ENCODE measurements around the gene EZR. TPM values are rescaled to one million over a fixed set of nuclear protein-coding genes. Genes with fewer than 3 reads are reported as not detected.

EZR gene
- polyA plus RNA-seq, 4 donors: 172 to 755 (median 479) TPM

- no peak for FAIRE-seq
- no peaks in the 10 kb centered on the region for H3K27me3 ChIP-seq (ENCODE audit: control insufficient read depth in 3 of 3, insufficient read depth in 3 of 3, low read length in 3 of 3)
Observed at GRCh38 chr6:158758451-158758860, 60.7 kb downstream of the EZR start.

GRCh38 chr6:158757753-158758090 lies 61.4 kb downstream of the EZR start:
- no peak for FAIRE-seq

More at GRCh38 chr6:158758451-158758860, 60.7 kb downstream of the EZR start:
- DNase-seq: no peak
- Histone ChIP-seq H3K36me3 (ENCODE audit: control insufficient read depth in 3 of 3, insufficient read depth in 2 of 3, low read depth in 1 of 3, low read length in 3 of 3) (peaks cover 0 to 15% (median 2%) of the 10 kb centered on the region in 3 donors), H3K4me1 (ENCODE audit: control insufficient read depth in 3 of 3, insufficient read depth in 2 of 3, low read depth in 1 of 3, low read length in 2 of 3) (peaks cover 0 to 18% (median 0%) of the 10 kb centered on the region in 3 donors), H3K4me3 (ENCODE audit: low read depth in 1 of 3, low read length in 3 of 3) (no peak overlapping the region), H3K9me3 (ENCODE audit: control insufficient read depth in 2 of 2, insufficient read depth in 1 of 2, low read depth in 1 of 2, low read length in 1 of 2) (peaks cover 0 to 16% of the 10 kb centered on the region in 2 donors), H3K27ac (ENCODE audit: low read depth in 1 of 3, low read length in 2 of 3) (no peak overlapping the region)
- WGBS, 3 donors: 67 to 72% (median 69%) methylated on average over 9 of the region's 9 CpGs

GRCh38 chr6:158756977-158757752 lies 62.0 kb downstream of the EZR start:
- Histone ChIP-seq H3K9me3 (ENCODE audit: control insufficient read depth in 2 of 2, insufficient read depth in 1 of 2, low read depth in 1 of 2, low read length in 1 of 2) (peaks cover 0 to 9% of the 10 kb centered on the region in 2 donors), H3K27ac (ENCODE audit: low read depth in 1 of 3, low read length in 2 of 3) (no peak overlapping the region), H3K27me3 (ENCODE audit: control insufficient read depth in 3 of 3, insufficient read depth in 3 of 3, low read length in 3 of 3) (no peaks in the 10 kb centered on the region), H3K36me3 (ENCODE audit: control insufficient read depth in 3 of 3, insufficient read depth in 2 of 3, low read depth in 1 of 3, low read length in 3 of 3) (peaks cover 0 to 9% (median 2%) of the 10 kb centered on the region in 3 donors), H3K4me1 (ENCODE audit: control insufficient read depth in 3 of 3, insufficient read depth in 2 of 3, low read depth in 1 of 3, low read length in 2 of 3) (peaks cover 0 to 20% (median 0%) of the 10 kb centered on the region in 3 donors), H3K4me3 (ENCODE audit: low read depth in 1 of 3, low read length in 3 of 3) (no peak overlapping the region)
- DNase-seq (no peak), FAIRE-seq (no peak)
- 92% methylated on average over 24 to 25 of the region's 25 CpGs for WGBS, 3 donors

More at GRCh38 chr6:158757753-158758090, 61.4 kb downstream of the EZR start:
- Histone ChIP-seq H3K36me3 (ENCODE audit: control insufficient read depth in 3 of 3, insufficient read depth in 2 of 3, low read depth in 1 of 3, low read length in 3 of 3) (peaks cover 0 to 10% (median 2%) of the 10 kb centered on the region in 3 donors), H3K27me3 (ENCODE audit: control insufficient read depth in 3 of 3, insufficient read depth in 3 of 3, low read length in 3 of 3) (no peaks in the 10 kb centered on the region), H3K27ac (ENCODE audit: low read depth in 1 of 3, low read length in 2 of 3) (no peak overlapping the region), H3K4me1 (ENCODE audit: control insufficient read depth in 3 of 3, insufficient read depth in 2 of 3, low read depth in 1 of 3, low read length in 2 of 3) (peaks cover 0 to 17% (median 0%) of the 10 kb centered on the region in 3 donors), H3K9me3 (ENCODE audit: control insufficient read depth in 2 of 2, insufficient read depth in 1 of 2, low read depth in 1 of 2, low read length in 1 of 2) (peaks cover 0 to 14% of the 10 kb centered on the region in 2 donors), H3K4me3 (ENCODE audit: low read depth in 1 of 3, low read length in 3 of 3) (no peak overlapping the region)
- DNase-seq: no peak
- 85 to 92% (median 87%) methylated on average over 9 of the region's 9 CpGs for WGBS, 3 donors

GRCh38 chr6:158756126-158756525 lies 63.0 kb downstream of the EZR start:
- no peaks in the 10 kb centered on the region for H3K27me3 ChIP-seq (ENCODE audit: control insufficient read depth in 3 of 3, insufficient read depth in 3 of 3, low read length in 3 of 3)
- FAIRE-seq (no peak), DNase-seq (no peak)
- WGBS, 3 donors: 88 to 95% (median 90%) methylated on average over 9 of the region's 9 CpGs
- no peak overlapping the region for H3K27ac ChIP-seq (ENCODE audit: low read depth in 1 of 3, low read length in 2 of 3)
- no peaks in the 10 kb centered on the region for H3K9me3 ChIP-seq (ENCODE audit: control insufficient read depth in 2 of 2, insufficient read depth in 1 of 2, low read depth in 1 of 2, low read length in 1 of 2)
- H3K4me1 ChIP-seq (ENCODE audit: control insufficient read depth in 3 of 3, insufficient read depth in 2 of 3, low read depth in 1 of 3, low read length in 2 of 3): peaks cover 0 to 29% (median 0%) of the 10 kb centered on the region in 3 donors
- no peak overlapping the region for H3K4me3 ChIP-seq (ENCODE audit: low read depth in 1 of 3, low read length in 3 of 3)
- H3K36me3 ChIP-seq (ENCODE audit: control insufficient read depth in 3 of 3, insufficient read depth in 2 of 3, low read depth in 1 of 3, low read length in 3 of 3): peaks cover 0 to 9% (median 2%) of the 10 kb centered on the region in 3 donors

GRCh38 chr6:158755636-158756035 lies 63.5 kb downstream of the EZR start:
- no peak overlapping the region for H3K27ac ChIP-seq (ENCODE audit: low read depth in 1 of 3, low read length in 2 of 3)
- FAIRE-seq (no peak), DNase-seq (no peak)
- H3K4me1 ChIP-seq (ENCODE audit: control insufficient read depth in 3 of 3, insufficient read depth in 2 of 3, low read depth in 1 of 3, low read length in 2 of 3): peaks cover 0 to 32% (median 2%) of the 10 kb centered on the region in 3 donors
- no peaks in the 10 kb centered on the region for H3K27me3 ChIP-seq (ENCODE audit: control insufficient read depth in 3 of 3, insufficient read depth in 3 of 3, low read length in 3 of 3)
- H3K36me3 ChIP-seq (ENCODE audit: control insufficient read depth in 3 of 3, insufficient read depth in 2 of 3, low read depth in 1 of 3, low read length in 3 of 3): peaks cover 0 to 10% (median 2%) of the 10 kb centered on the region in 3 donors
- 94 to 99% (median 98%) methylated on average over 13 of the region's 13 CpGs for WGBS, 3 donors
- H3K4me3 ChIP-seq (ENCODE audit: low read depth in 1 of 3, low read length in 3 of 3): no peak overlapping the region
- H3K9me3 ChIP-seq (ENCODE audit: control insufficient read depth in 2 of 2, insufficient read depth in 1 of 2, low read depth in 1 of 2, low read length in 1 of 2): peaks cover 0 to 2% of the 10 kb centered on the region in 2 donors

- FAIRE-seq (no peak), DNase-seq (no peak)
- Histone ChIP-seq H3K4me3 (ENCODE audit: low read depth in 1 of 3, low read length in 3 of 3) (no peak overlapping the region), H3K4me1 (ENCODE audit: control insufficient read depth in 3 of 3, insufficient read depth in 2 of 3, low read depth in 1 of 3, low read length in 2 of 3) (peaks cover 0 to 32% (median 2%) of the 10 kb centered on the region in 3 donors), H3K27me3 (ENCODE audit: control insufficient read depth in 3 of 3, insufficient read depth in 3 of 3, low read length in 3 of 3) (no peaks in the 10 kb centered on the region), H3K27ac (ENCODE audit: low read depth in 1 of 3, low read length in 2 of 3) (no peak overlapping the region), H3K36me3 (ENCODE audit: control insufficient read depth in 3 of 3, insufficient read depth in 2 of 3, low read depth in 1 of 3, low read length in 3 of 3) (peaks cover 0 to 10% (median 0%) of the 10 kb centered on the region in 3 donors), H3K9me3 (ENCODE audit: control insufficient read depth in 2 of 2, insufficient read depth in 1 of 2, low read depth in 1 of 2, low read length in 1 of 2) (peaks cover 0 to 5% of the 10 kb centered on the region in 2 donors)
- WGBS, 3 donors: 47 to 86% (median 77%) methylated on average over 11 of the region's 11 CpGs
Observed at GRCh38 chr6:158754738-158755137, 64.4 kb downstream of the EZR start.

- no peak overlapping the region for H3K27ac ChIP-seq (ENCODE audit: low read depth in 1 of 3, low read length in 2 of 3)
- H3K9me3 ChIP-seq (ENCODE audit: control insufficient read depth in 2 of 2, insufficient read depth in 1 of 2, low read depth in 1 of 2, low read length in 1 of 2): peaks cover 0 to 8% of the 10 kb centered on the region in 2 donors
- no peak for FAIRE-seq
- peaks cover 0 to 32% (median 2%) of the 10 kb centered on the region in 3 donors for H3K4me1 ChIP-seq (ENCODE audit: control insufficient read depth in 3 of 3, insufficient read depth in 2 of 3, low read depth in 1 of 3, low read length in 2 of 3)
- no peak for DNase-seq
- H3K27me3 ChIP-seq (ENCODE audit: control insufficient read depth in 3 of 3, insufficient read depth in 3 of 3, low read length in 3 of 3): no peaks in the 10 kb centered on the region
- WGBS, 3 donors: 81 to 83% (median 82%) methylated on average over 9 of the region's 9 CpGs
- H3K36me3 ChIP-seq (ENCODE audit: control insufficient read depth in 3 of 3, insufficient read depth in 2 of 3, low read depth in 1 of 3, low read length in 3 of 3): peaks cover 0 to 10% (median 0%) of the 10 kb centered on the region in 3 donors
- H3K4me3 ChIP-seq (ENCODE audit: low read depth in 1 of 3, low read length in 3 of 3): no peak overlapping the region
Observed at GRCh38 chr6:158753811-158754210, 65.4 kb downstream of the EZR start.

- Histone ChIP-seq H3K4me1 (ENCODE audit: control insufficient read depth in 3 of 3, insufficient read depth in 2 of 3, low read depth in 1 of 3, low read length in 2 of 3) (peaks cover 0 to 32% (median 2%) of the 10 kb centered on the region in 3 donors), H3K27me3 (ENCODE audit: control insufficient read depth in 3 of 3, insufficient read depth in 3 of 3, low read length in 3 of 3) (no peaks in the 10 kb centered on the region), H3K4me3 (ENCODE audit: low read depth in 1 of 3, low read length in 3 of 3) (no peak overlapping the region), H3K9me3 (ENCODE audit: control insufficient read depth in 2 of 2, insufficient read depth in 1 of 2, low read depth in 1 of 2, low read length in 1 of 2) (peaks cover 0 to 8% of the 10 kb centered on the region in 2 donors), H3K36me3 (ENCODE audit: control insufficient read depth in 3 of 3, insufficient read depth in 2 of 3, low read depth in 1 of 3, low read length in 3 of 3) (peaks cover 0 to 10% (median 0%) of the 10 kb centered on the region in 3 donors), H3K27ac (ENCODE audit: low read depth in 1 of 3, low read length in 2 of 3) (peak overlapping the region; percentile 21 to 92 (median 87))
- DNase-seq (peak; percentile 58 to 69), FAIRE-seq (no peak)
- 7 to 31% (median 9%) methylated on average over 3 of the region's 3 CpGs for WGBS, 3 donors
Observed at GRCh38 chr6:158752613-158753012, 66.6 kb downstream of the EZR start.
